SU-DHL-6 (cell line): ENCODE data around the gene BRSK2.

Experiments
- H2AFZ ChIP-seq: fragments of 200-600 bp; sonication (generic); 2 replicates; pipeline ENCODE4 v1.6.1; 2014; ENCODE audit warnings: low read depth, mild to moderate bottlenecking, moderate library complexity, mixed read lengths, antibody characterized with exemption, low read length; ENCODE audit not compliant: severe bottlenecking
- H3F3A ChIP-seq: fragments of 200-600 bp; shearing (Covaris generic); 2 replicates; pipeline ENCODE4 v1.6.0; 2016; ENCODE audit warnings: antibody characterized with exemption, mild to moderate bottlenecking; ENCODE audit not compliant: insufficient read depth
- H3K27ac ChIP-seq: fragments of 200-600 bp; sonication (generic); 2 replicates; pipeline ENCODE4 v1.5.1; 2016; ENCODE audit warnings: low read depth, mild to moderate bottlenecking, low read length, moderate library complexity, mixed read lengths
- H3K27me3 ChIP-seq: fragments of 200-600 bp; sonication (generic), shearing (Covaris generic); 2 replicates; pipeline ENCODE4 v1.6.0; 2014; ENCODE audit warnings: mild to moderate bottlenecking, low read length
- H3K36me3 ChIP-seq: fragments of 200-600 bp; sonication (generic); 2 replicates; pipeline ENCODE4 v1.6.1; 2014; ENCODE audit warnings: mild to moderate bottlenecking, low read length, mixed read lengths
- H3K4me2 ChIP-seq: fragments of 300-600, 200-600 bp; shearing (Covaris generic), sonication (generic); 2 replicates; pipeline ENCODE4 v1.6.0; 2014; ENCODE audit warnings: low read length, low read depth, mild to moderate bottlenecking; ENCODE audit not compliant: poor library complexity, severe bottlenecking
- H3K4me3 ChIP-seq: fragments of 200-600 bp; sonication (generic); 2 replicates; pipeline ENCODE4 v1.5.1; 2014; ENCODE audit warnings: antibody characterized with exemption, low read length, mild to moderate bottlenecking, mixed read lengths; ENCODE audit not compliant: insufficient read depth, poor library complexity, severe bottlenecking
- H3K79me2 ChIP-seq: fragments of 200-600 bp; sonication (generic); 2 replicates; pipeline ENCODE4 v1.6.1; 2014; ENCODE audit warnings: mild to moderate bottlenecking, low read length, moderate library complexity; ENCODE audit not compliant: insufficient read depth
- H3K9ac ChIP-seq: fragments of 200-600 bp; sonication (generic); 2 replicates; pipeline ENCODE4 v1.7.0; 2014; ENCODE audit warnings: mild to moderate bottlenecking, low read length
- H3K9me2 ChIP-seq: fragments of 200-600 bp; sonication (generic); replicated peaks from 2 replicates; pipeline ENCODE4 v1.6.1; 2014; ENCODE audit warnings: low read length; ENCODE audit not compliant: insufficient read depth
- H3K9me3 ChIP-seq: fragments of 200-600 bp; sonication (generic); 2 replicates; pipeline ENCODE4 v1.6.1; 2014; ENCODE audit warnings: low read length, mixed read lengths; ENCODE audit not compliant: insufficient read depth
- H4K20me1 ChIP-seq: fragments of 200-600 bp; sonication (generic); 2 replicates; pipeline ENCODE4 v1.6.1; 2014; ENCODE audit warnings: low read depth, mild to moderate bottlenecking, antibody characterized with exemption, low read length, moderate library complexity, mixed read lengths
- EZH2phosphoT487 ChIP-seq: fragments of 200-600 bp; sonication (generic), shearing (Covaris generic); conservative IDR thresholded peaks from 2 replicates; pipeline ENCODE4 v1.6.1; 2018; ENCODE audit warnings: mild to moderate bottlenecking, antibody characterized with exemption, low read length, moderate library complexity, mixed read lengths
- TF ChIP-seq, protein P1 (sequence below): fragments of 200-600 bp; sonication (generic); IDR thresholded peaks from one replicate; pipeline ENCODE4 v1.5.1; 2017; ENCODE audit warnings: antibody characterized with exemption, mild to moderate bottlenecking, low read length, moderate library complexity; ENCODE audit not compliant: insufficient read depth, poor library complexity, severe bottlenecking

The BRSK2 gene

GRCh38 chr11:1425006-1425405 is 35.3 kb downstream of the BRSK2 start:
- Histone ChIP-seq H3K27me3 (no peaks in the 10 kb centered on the region), H2AFZ (no peak overlapping the region), H3K9me2 (no peaks in the 10 kb centered on the region), H3K79me2 (no peaks in the 10 kb centered on the region), H3F3A (no peaks in the 10 kb centered on the region), H3K4me2 (no peak overlapping the region), H4K20me1 (no peaks in the 10 kb centered on the region), H3K36me3 (no peaks in the 10 kb centered on the region), H3K4me3 (no peak overlapping the region), H3K9me3 (no peaks in the 10 kb centered on the region), H3K9ac (no peak overlapping the region), H3K27ac (no peak overlapping the region)
- TF ChIP-seq, protein P1, sequence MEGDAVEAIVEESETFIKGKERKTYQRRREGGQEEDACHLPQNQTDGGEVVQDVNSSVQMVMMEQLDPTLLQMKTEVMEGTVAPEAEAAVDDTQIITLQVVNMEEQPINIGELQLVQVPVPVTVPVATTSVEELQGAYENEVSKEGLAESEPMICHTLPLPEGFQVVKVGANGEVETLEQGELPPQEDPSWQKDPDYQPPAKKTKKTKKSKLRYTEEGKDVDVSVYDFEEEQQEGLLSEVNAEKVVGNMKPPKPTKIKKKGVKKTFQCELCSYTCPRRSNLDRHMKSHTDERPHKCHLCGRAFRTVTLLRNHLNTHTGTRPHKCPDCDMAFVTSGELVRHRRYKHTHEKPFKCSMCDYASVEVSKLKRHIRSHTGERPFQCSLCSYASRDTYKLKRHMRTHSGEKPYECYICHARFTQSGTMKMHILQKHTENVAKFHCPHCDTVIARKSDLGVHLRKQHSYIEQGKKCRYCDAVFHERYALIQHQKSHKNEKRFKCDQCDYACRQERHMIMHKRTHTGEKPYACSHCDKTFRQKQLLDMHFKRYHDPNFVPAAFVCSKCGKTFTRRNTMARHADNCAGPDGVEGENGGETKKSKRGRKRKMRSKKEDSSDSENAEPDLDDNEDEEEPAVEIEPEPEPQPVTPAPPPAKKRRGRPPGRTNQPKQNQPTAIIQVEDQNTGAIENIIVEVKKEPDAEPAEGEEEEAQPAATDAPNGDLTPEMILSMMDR = no peak
- TF ChIP-seq EZH2phosphoT487 = no peak

DNA sequence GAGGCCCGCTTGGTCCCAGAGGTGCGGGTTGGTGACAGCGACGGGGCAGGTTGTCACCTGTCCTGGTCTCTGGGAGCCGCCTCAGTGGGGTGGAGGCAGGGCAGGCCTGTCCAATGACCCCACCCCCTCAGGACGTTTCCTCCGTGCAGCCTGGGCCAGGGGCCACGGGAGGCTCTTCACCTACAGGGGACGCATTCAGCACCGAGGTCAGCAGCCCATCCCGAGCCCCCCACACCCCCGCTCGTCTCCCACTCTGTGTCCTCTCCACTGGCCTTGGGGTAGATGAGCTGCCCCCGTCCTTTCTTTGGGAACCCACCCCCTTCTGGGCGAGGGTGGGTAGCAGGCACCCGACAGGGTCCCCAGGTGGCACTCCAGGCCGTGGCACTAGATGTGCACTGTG is 35.7 kb downstream of the BRSK2 start:
- no peaks in the 10 kb centered on the region for H3K9me3 ChIP-seq
- H3K4me2 ChIP-seq = no peak overlapping the region
- no peak overlapping the region for H3K4me3 ChIP-seq
- H3K27me3 ChIP-seq = no peaks in the 10 kb centered on the region
- H3F3A ChIP-seq = no peaks in the 10 kb centered on the region
- H3K9ac ChIP-seq = no peak overlapping the region
- no peaks in the 10 kb centered on the region for H3K79me2 ChIP-seq
- TF ChIP-seq, protein P1 = no peak
- TF ChIP-seq EZH2phosphoT487 = no peak
- no peaks in the 10 kb centered on the region for H3K36me3 ChIP-seq
- no peaks in the 10 kb centered on the region for H4K20me1 ChIP-seq
- no peak overlapping the region for H3K27ac ChIP-seq
- H2AFZ ChIP-seq = no peak overlapping the region
- H3K9me2 ChIP-seq = no peaks in the 10 kb centered on the region

DNA sequence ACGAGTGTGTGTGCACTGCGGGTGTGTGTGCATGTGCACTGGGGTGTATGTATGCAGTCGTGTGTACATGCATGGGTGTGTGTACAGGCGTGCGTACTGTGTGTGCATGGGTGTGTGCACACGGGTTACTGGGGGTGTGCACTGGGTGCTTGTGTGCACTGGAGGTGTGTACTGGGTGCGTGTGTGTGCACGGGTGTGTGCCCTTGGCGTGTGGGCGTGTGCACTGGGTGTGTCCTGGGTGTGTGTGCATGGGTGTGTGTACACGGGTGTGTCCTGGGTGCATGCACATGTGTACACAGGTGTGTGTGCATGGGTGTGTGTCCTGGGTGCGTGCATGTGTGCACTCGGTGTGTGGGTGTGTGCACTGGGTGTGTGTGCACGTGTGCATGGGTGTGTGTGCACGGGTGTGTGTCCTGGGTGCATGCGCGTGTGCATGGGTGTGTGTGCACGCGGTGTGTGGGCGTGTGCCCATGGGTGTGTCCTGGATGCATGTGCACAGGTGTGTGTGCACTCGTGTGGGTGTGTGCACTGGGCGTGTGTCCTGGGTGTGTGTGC is 39.1 kb downstream of the BRSK2 start:
- Histone ChIP-seq H2AFZ (no peak overlapping the region), H3K4me3 (no peak overlapping the region), H3K79me2 (no peaks in the 10 kb centered on the region), H3K27me3 (no peaks in the 10 kb centered on the region), H3K9ac (no peak overlapping the region), H4K20me1 (no peaks in the 10 kb centered on the region), H3K9me2 (no peaks in the 10 kb centered on the region), H3K9me3 (no peaks in the 10 kb centered on the region), H3F3A (no peaks in the 10 kb centered on the region), H3K4me2 (no peak overlapping the region), H3K27ac (no peak overlapping the region), H3K36me3 (no peaks in the 10 kb centered on the region)
- TF ChIP-seq, protein P1 = no peak
- no peak for TF ChIP-seq EZH2phosphoT487
